ENCODE measurements around the gene GTPBP3.
"Not testable (repeated sequence)": the region's sequence is repeated elsewhere in the genome, so short reads cannot be mapped to it uniquely, and the experiment has no call there.

Gene GTPBP3, protein sequence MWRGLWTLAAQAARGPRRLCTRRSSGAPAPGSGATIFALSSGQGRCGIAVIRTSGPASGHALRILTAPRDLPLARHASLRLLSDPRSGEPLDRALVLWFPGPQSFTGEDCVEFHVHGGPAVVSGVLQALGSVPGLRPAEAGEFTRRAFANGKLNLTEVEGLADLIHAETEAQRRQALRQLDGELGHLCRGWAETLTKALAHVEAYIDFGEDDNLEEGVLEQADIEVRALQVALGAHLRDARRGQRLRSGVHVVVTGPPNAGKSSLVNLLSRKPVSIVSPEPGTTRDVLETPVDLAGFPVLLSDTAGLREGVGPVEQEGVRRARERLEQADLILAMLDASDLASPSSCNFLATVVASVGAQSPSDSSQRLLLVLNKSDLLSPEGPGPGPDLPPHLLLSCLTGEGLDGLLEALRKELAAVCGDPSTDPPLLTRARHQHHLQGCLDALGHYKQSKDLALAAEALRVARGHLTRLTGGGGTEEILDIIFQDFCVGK

DNA sequence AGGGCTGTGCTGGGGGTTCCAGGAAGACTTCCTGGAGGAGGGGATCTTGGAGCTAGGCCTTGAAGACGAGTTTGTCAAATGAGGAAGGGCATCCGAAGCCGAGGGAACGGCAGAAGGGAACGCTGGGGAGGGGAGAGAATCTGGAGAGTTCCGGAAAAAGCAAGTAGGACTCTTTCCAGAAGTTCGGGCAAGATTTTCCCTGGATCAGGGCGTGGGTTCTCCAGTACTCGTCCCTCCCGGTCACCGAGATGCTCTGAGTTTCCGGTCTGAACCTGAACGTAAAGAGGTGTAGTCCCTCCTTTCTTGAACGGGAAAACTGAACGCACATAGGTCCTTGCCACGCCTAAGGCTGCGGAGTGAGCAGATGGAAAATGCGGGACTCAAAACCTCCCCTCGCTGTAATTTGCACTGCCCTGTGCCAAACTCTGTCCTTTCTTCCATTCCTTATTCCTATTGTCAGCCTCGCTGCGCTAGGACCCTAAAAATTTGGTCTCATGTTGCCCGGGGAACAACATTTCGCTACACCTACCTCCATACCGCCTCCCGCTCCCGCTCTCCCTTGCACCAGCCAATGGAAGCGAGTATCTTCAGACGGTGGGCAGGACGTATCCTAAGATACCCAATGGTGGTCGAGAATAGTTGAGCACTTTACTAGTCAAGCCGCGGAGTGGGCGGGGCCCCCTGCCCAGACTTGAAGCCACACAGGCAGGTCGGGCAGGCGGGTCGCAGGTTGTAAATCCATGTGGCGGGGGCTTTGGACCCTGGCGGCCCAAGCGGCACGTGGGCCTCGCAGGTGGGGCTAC is at the start of gene GTPBP3:
GTPBP3 (plus strand) TSS at position 682 of the 803 bp plus-strand sequence; CDS start at position 741, 59 bp downstream.
- peak; percentile 97 for DNase-seq (ENCODE audit: low spot score)
- peaks cover 12% of the 10 kb centered on the region for H3K36me3 Mint-ChIP-seq (ENCODE audit: low read depth)
- H3K4me1 Mint-ChIP-seq (ENCODE audit: low read depth): peaks cover 25% of the 10 kb centered on the region

GRCh38 chr19:17289489-17289888 is 47.9 kb upstream of the GTPBP3 start:
- DNase-seq (ENCODE audit: low spot score): peak; percentile 61
- Mint-ChIP-seq H3K9me3 (no peaks in the 10 kb centered on the region), H3K4me3 (no peak overlapping the region), H3K27ac (no peak overlapping the region), H3K4me1 (ENCODE audit: low read depth) (peaks cover 4% of the 10 kb centered on the region), H3K27me3 (ENCODE audit: low read depth) (no peaks in the 10 kb centered on the region), H3K36me3 (ENCODE audit: low read depth) (no peaks in the 10 kb centered on the region)

More for the DNA sequence above, at the start of gene GTPBP3:
- no peaks in the 10 kb centered on the region for H3K9me3 Mint-ChIP-seq
- no peaks in the 10 kb centered on the region for H3K27me3 Mint-ChIP-seq (ENCODE audit: low read depth)
- H3K4me3 Mint-ChIP-seq: peak within 1 kb of the TSS; percentile 83
- peak within 1 kb of the TSS; percentile 90 for H3K27ac Mint-ChIP-seq

- no peaks in the 10 kb centered on the region for H3K9me3 Mint-ChIP-seq
- H3K27me3 Mint-ChIP-seq (ENCODE audit: low read depth): no peaks in the 10 kb centered on the region
- peak; percentile 75 for DNase-seq (ENCODE audit: low spot score)
- H3K4me3 Mint-ChIP-seq: peak overlapping the region; percentile 90
- H3K27ac Mint-ChIP-seq: peak overlapping the region; percentile 67
- H3K36me3 Mint-ChIP-seq (ENCODE audit: low read depth): peaks cover 4% of the 10 kb centered on the region
- peaks cover 4% of the 10 kb centered on the region for H3K4me1 Mint-ChIP-seq (ENCODE audit: low read depth)
Observed at GRCh38 chr19:17292301-17293074, 44.9 kb upstream of the GTPBP3 start.

- Mint-ChIP-seq H3K9me3 (no peaks in the 10 kb centered on the region), H3K36me3 (ENCODE audit: low read depth) (peaks cover 4% of the 10 kb centered on the region), H3K4me1 (ENCODE audit: low read depth) (peaks cover 4% of the 10 kb centered on the region), H3K27me3 (ENCODE audit: low read depth) (no peaks in the 10 kb centered on the region), H3K27ac (no peak overlapping the region), H3K4me3 (no peak overlapping the region)
- DNase-seq (ENCODE audit: low spot score): no peak
Observed at GRCh38 chr19:17293605-17294004, 43.7 kb upstream of the GTPBP3 start.

DNA sequence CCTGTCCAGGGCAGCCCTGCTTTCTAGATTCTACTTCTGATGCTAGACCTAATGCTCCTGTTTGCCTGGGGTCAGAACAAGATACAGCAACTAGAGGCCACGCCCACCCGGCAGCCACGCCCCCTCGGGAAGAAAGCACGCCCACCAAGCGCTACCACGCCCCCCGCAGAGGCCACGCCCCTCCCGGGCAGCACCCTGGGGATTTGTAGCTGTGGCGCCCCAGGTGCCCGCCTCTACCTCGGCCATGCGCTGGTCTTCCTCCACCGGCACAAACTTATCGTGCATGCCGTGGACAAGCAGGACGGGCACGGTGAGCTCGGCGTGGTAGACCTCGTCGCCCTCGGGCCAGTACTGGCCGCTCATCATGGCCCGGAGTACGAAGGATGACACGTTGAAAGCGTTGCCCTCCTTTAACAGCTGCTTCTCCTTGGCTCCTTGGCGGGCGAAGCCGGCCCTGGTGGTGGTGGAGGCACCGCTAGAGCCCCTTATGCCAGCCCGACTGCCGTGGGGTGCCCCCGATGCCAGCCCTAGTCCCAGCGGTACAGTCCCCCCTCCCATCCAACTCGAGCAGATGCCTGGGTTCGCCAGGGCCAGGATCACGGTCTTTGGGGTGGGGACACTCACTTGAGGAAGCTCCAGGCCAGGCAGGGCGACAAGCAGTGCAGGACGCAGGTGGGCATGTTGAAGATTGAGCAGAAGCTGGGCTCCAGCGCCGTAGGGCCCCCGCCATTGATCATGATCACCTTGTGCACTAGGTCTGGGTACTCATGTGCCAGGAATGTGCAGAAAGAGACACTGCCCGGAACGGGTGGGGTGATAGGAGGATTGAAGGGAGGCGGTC is 43.1 kb upstream of the GTPBP3 start:
- no peaks in the 10 kb centered on the region for H3K9me3 Mint-ChIP-seq
- DNase-seq (ENCODE audit: low spot score): peak; percentile 37
- H3K36me3 Mint-ChIP-seq (ENCODE audit: low read depth): peaks cover 4% of the 10 kb centered on the region
- no peaks in the 10 kb centered on the region for H3K27me3 Mint-ChIP-seq (ENCODE audit: low read depth)
- peaks cover 4% of the 10 kb centered on the region for H3K4me1 Mint-ChIP-seq (ENCODE audit: low read depth)
- H3K27ac Mint-ChIP-seq: no peak overlapping the region
- no peak overlapping the region for H3K4me3 Mint-ChIP-seq

DNA sequence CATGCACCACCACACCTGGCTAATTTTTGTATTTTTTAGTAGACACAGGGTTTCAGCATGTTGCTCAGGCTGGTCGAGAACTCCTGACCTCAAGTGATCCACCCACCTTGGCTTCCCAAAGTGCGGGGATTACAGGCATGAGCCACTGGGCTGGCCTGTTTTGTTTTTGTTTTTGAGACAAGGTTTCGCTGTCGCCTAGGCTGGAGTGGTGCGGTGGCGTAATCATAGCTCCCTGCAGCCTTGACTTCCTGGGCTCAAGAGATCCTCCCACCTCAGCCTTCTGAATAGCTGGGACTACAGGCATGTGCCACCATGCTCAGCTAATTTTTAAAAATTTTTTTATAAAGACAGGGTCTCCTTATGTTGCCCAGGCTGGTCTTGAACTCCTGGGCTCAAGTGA is 41.8 kb upstream of the GTPBP3 start:
- not testable (repeated sequence) for DNase-seq (ENCODE audit: low spot score); H3K36me3 Mint-ChIP-seq (ENCODE audit: low read depth); H3K9me3 Mint-ChIP-seq; H3K4me3 Mint-ChIP-seq; H3K27ac Mint-ChIP-seq; H3K27me3 Mint-ChIP-seq (ENCODE audit: low read depth); H3K4me1 Mint-ChIP-seq (ENCODE audit: low read depth)

- Mint-ChIP-seq H3K9me3 (no peaks in the 10 kb centered on the region), H3K4me3 (no peak overlapping the region), H3K4me1 (ENCODE audit: low read depth) (peaks cover 4% of the 10 kb centered on the region), H3K36me3 (ENCODE audit: low read depth) (peaks cover 6% of the 10 kb centered on the region), H3K27me3 (ENCODE audit: low read depth) (no peaks in the 10 kb centered on the region), H3K27ac (no peak overlapping the region)
- DNase-seq (ENCODE audit: low spot score): no peak
Observed at GRCh38 chr19:17296273-17296672, 41.1 kb upstream of the GTPBP3 start.

- DNase-seq (ENCODE audit: low spot score): no peak
- Mint-ChIP-seq H3K27me3 (ENCODE audit: low read depth) (no peaks in the 10 kb centered on the region), H3K36me3 (ENCODE audit: low read depth) (peaks cover 8% of the 10 kb centered on the region)
Observed at GRCh38 chr19:17296976-17297375, 40.4 kb upstream of the GTPBP3 start.

DNA sequence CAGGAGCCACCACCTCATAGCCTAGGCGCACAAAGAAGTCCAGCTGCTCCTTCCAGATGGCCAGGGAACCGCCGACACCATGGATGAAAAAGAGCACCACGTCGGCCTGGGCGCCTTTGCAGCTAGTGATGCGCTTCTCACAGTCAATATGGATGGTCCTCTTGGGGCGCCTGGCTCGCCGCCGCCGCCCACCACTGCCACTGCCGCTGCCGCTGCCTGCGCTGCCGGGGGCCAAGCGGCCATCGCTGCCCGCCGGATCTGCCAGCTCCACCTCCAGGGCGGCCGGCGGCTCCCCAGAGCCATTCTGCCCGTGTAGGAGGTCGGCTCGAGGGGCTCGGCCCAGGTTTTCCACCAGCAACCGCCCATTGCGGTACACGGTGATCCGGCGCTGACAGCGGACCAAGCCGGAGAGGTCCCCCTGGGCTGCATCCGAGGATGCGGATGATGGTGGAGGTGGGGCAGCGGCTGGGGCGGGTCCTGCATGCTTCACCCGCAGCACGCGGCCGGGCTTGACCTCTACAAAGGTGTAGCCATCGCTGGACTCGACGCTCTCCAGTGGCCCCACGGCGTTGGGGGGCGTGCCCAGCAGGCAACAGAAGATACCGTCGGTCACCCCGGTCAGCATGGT is 36.2 kb upstream of the GTPBP3 start:
- no peak overlapping the region for H3K4me3 Mint-ChIP-seq

More at GRCh38 chr19:17296976-17297375, 40.4 kb upstream of the GTPBP3 start:
- Mint-ChIP-seq H3K4me3 (no peak overlapping the region), H3K9me3 (no peaks in the 10 kb centered on the region), H3K27ac (no peak overlapping the region), H3K4me1 (ENCODE audit: low read depth) (peaks cover under 1% of the 10 kb centered on the region)

GRCh38 chr19:17302391-17303166 is 34.8 kb upstream of the GTPBP3 start:
- Mint-ChIP-seq H3K27ac (no peak overlapping the region), H3K4me3 (peak overlapping the region; percentile 75), H3K4me1 (ENCODE audit: low read depth) (peaks cover 22% of the 10 kb centered on the region), H3K27me3 (ENCODE audit: low read depth) (no peaks in the 10 kb centered on the region), H3K36me3 (ENCODE audit: low read depth) (peaks cover 3% of the 10 kb centered on the region), H3K9me3 (no peaks in the 10 kb centered on the region)
- DNase-seq (ENCODE audit: low spot score): no peak

More for the DNA sequence above, 36.2 kb upstream of the GTPBP3 start:
- peaks cover 19% of the 10 kb centered on the region for H3K4me1 Mint-ChIP-seq (ENCODE audit: low read depth)
- no peaks in the 10 kb centered on the region for H3K27me3 Mint-ChIP-seq (ENCODE audit: low read depth)
- no peak overlapping the region for H3K27ac Mint-ChIP-seq
- H3K9me3 Mint-ChIP-seq: no peaks in the 10 kb centered on the region
- no peak for DNase-seq (ENCODE audit: low spot score)
- peaks cover 6% of the 10 kb centered on the region for H3K36me3 Mint-ChIP-seq (ENCODE audit: low read depth)

DNA sequence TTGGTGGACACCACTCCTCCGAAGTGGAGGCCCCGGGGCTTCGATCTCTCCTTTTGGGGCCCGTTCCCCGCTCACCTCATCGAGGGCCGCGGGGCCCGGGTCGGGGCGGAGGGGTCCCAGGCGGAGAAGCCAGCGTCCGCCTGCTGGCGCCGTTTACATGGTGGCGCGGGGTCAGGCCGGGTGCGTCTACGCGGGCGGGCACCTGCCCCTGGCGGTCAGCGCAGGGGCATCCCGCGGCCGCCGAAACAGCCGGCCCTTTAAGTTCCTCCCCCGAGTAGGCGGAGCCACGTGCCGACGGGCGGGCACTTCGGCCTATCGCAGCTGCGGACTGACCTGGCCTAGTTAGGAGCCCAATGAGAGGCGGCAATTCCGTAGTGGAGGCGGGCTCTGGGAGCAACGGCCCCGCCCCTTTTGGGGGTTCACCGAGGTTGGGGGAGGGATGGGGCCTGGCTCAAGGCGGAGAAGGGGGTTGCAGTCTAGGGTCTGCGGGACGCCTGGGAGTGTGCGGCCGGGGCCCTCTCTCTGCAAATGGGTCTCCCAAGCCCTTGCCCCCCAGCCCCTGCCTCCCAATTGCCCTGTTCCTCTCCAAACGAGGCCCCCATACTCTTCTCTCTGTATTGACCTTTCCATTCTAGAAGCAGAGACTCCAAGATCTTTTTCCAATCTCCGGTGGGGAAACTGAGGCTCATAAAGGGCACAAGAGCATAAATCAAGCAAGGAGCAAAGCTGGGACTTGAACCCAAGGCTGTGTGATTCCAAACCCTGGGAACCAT is 34.0 kb upstream of the GTPBP3 start, which contains the start of gene ABHD8:
ABHD8 (minus strand) TSS at position 259 of the 773 bp plus-strand sequence. CDS start 1,809 bp downstream, outside the sequence.
- H3K4me1 Mint-ChIP-seq (ENCODE audit: low read depth): peaks cover 26% of the 10 kb centered on the region
- peak within 1 kb of the TSS; percentile 47 for H3K27ac Mint-ChIP-seq
- peak within 1 kb of the TSS; percentile 75 for H3K4me3 Mint-ChIP-seq
- H3K27me3 Mint-ChIP-seq (ENCODE audit: low read depth): no peaks in the 10 kb centered on the region
- no peaks in the 10 kb centered on the region for H3K9me3 Mint-ChIP-seq
- H3K36me3 Mint-ChIP-seq (ENCODE audit: low read depth): peaks cover 3% of the 10 kb centered on the region
- DNase-seq (ENCODE audit: low spot score): peak; percentile 94
